Keratinocyte (primary cell): ENCODE results near the gene CHST7.

Source experiments
- CTCF ChIP-seq, 3 experiments: IDR thresholded peaks in 1 of 3; conservative IDR thresholded peaks in 1 of 3; optimal IDR thresholded peaks in 1 of 3; 2 replicates in 2 of 3; 3 replicates in 1 of 3; pipeline versions ENCODE3 to v1.5.1; 2011; ENCODE audit warnings: low read length in 3 of 3, mild to moderate bottlenecking in 3 of 3, moderate library complexity in 2 of 3, control low read depth in 1 of 3, inconsistent platforms in 1 of 3; ENCODE audit not compliant: insufficient read depth in 2 of 3; ENCODE audit errors: extremely low read depth in 1 of 3
- EZH2 ChIP-seq: IDR thresholded peaks from one replicate; pipeline ENCODE4 v1.6.1; 2012; ENCODE audit warnings: inconsistent platforms, mild to moderate bottlenecking, low read length, moderate library complexity

- TF ChIP-seq CTCF (optimal IDR thresholded peaks at IDR 0.05 in 1 of 3, IDR thresholded peaks at IDR 0.05 in 1 of 3, conservative IDR thresholded peaks at IDR 0.05 in 1 of 3; ENCODE audit: extremely low read depth in 1 of 3, insufficient read depth in 2 of 3, low read length in 3 of 3) (no peak), EZH2 (no peak)
Observed at GRCh38 chrX:46582325-46582724, 8.8 kb downstream of the CHST7 start.
